ENCODE data around the gene SPINT2. TPM values are rescaled to one million over a fixed set of nuclear protein-coding genes. Genes with fewer than 3 reads are reported as not detected.
A peak's percentile ranks its signal among the peaks of the same experiment; 100 is the strongest.
"Not testable (repeated sequence)": the region's sequence is repeated elsewhere in the genome, so short reads cannot be mapped to it uniquely, and the experiment has no call there.

SPINT2 gene
- total RNA-seq, 4 donors from 2014 or later = 158 to 1,321 (median 873) TPM

DNA sequence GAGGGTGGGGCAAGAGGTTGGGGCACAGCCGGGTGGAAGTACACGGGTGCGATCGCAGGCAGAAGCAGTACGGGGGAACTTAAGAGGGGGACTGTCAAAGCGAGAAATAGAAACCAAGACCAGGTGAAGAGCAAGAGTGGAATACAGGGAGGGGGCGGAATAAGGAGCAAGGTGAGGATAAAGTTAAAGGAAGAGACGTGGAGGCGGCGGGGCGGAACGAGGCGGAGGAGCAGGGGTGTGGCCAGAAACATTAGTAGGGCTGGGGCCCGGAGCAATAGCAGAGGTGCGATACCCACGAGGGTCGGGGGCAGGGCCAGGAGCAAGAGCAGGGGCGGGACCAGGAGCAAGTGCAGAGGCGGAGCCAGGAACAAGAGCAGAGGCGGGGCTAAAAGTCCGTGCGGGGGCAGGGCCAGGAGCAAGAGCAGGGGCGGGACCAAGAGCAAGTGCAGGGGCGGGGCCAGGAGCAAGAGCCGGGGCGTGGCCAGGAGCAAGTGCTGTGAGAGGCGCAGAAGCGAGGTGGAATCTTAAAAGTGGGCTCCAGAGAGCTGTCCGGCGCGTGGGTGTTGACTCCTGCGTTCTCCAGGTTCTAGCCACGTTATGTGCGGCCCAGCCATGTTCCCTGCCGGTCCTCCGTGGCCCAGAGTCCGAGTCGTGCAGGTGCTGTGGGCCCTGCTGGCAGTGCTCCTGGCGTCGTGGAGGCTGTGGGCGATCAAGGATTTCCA lies 72.4 kb downstream of the SPINT2 start:
- peak overlapping the region; percentile 94 to 99 (median 96) for H3K27ac ChIP-seq
- no peaks in the 10 kb centered on the region for H3K27me3 ChIP-seq
- no peaks in the 10 kb centered on the region for H3K9me3 ChIP-seq
- DNase-seq = peak; percentile 98 to 99 (median 99)
- H3K36me3 ChIP-seq = no peaks in the 10 kb centered on the region
- TF ChIP-seq POLR2A (IDR thresholded peaks at IDR 0.05) = peak in 1 of 2 donors; percentile 10
- TF ChIP-seq, protein P1, sequence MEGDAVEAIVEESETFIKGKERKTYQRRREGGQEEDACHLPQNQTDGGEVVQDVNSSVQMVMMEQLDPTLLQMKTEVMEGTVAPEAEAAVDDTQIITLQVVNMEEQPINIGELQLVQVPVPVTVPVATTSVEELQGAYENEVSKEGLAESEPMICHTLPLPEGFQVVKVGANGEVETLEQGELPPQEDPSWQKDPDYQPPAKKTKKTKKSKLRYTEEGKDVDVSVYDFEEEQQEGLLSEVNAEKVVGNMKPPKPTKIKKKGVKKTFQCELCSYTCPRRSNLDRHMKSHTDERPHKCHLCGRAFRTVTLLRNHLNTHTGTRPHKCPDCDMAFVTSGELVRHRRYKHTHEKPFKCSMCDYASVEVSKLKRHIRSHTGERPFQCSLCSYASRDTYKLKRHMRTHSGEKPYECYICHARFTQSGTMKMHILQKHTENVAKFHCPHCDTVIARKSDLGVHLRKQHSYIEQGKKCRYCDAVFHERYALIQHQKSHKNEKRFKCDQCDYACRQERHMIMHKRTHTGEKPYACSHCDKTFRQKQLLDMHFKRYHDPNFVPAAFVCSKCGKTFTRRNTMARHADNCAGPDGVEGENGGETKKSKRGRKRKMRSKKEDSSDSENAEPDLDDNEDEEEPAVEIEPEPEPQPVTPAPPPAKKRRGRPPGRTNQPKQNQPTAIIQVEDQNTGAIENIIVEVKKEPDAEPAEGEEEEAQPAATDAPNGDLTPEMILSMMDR (IDR thresholded peaks at IDR 0.05) = peak in 1 of 6 experiments; percentile 5
- peak overlapping the region; percentile 59 to 77 (median 72) for H3K4me3 ChIP-seq
- H3K4me1 ChIP-seq = peaks cover 0 to 16% (median 5%) of the 10 kb centered on the region in 4 donors

- Histone ChIP-seq H3K9me3 (no peaks in the 10 kb centered on the region), H3K36me3 (no peaks in the 10 kb centered on the region), H3K4me1 (peaks cover 0 to 16% (median 5%) of the 10 kb centered on the region in 4 donors), H3K27ac (peak overlapping the region in 3 of 4 donors; percentile 94 to 99 (median 97)), H3K27me3 (no peaks in the 10 kb centered on the region), H3K4me3 (peak overlapping the region; percentile 59 to 77 (median 72))
- DNase-seq = no peak
- TF ChIP-seq, protein P1 (IDR thresholded peaks at IDR 0.05) = no peak
- no peak for TF ChIP-seq POLR2A (IDR thresholded peaks at IDR 0.05)
These were observed 72.9 kb downstream of the SPINT2 start for GRCh38 chr19:38337360-38337653.

DNA sequence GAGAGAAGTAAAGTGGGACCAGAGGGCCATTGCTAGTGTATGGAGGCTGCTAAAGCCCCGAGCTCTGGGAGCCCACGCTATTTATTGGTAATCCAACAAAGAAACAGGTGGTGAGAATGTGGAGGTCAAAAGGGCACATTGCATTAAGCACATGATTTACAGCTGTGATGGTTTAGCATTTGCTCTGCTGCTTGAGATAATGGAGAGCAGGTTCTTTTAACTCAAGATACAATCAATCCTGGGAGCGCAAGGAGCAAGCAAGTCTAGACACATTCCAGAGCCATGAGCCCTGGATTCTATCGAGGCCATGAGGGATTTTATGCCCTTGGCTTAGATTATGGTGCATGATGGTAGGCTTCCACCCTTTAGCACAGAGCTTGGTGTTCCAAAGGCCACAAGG lies 74.6 kb downstream of the SPINT2 start:
- DNase-seq, H3K27me3 ChIP-seq, H3K4me3 ChIP-seq, H3K9me3 ChIP-seq, H3K27ac ChIP-seq: not testable (repeated sequence)
- H3K36me3 ChIP-seq = peaks cover 0 to 10% (median 0%) of the 10 kb centered on the region in 3 donors
- peaks cover 0 to 16% (median 5%) of the 10 kb centered on the region in 4 donors for H3K4me1 ChIP-seq

DNA sequence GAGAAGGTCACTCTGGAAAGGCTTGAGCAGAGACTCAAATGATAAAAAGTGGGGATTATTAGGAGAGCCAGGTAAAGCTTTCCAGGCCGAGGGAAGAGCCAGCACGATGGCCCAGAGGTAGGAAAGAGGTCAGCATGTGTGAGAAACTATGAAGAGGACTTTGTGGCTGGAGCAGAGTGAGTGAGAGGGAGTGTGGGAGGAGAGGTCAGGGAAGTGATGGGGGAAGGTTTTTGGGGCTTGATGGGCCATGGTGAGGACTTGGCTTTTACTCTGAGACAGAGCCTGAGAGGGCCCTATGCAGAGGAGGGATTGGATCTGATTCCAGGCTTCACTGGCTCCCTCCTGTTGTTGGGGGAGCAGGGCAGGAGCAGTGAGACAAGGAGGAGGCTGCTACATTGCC lies 76.6 kb downstream of the SPINT2 start:
- H3K27ac ChIP-seq = no peak overlapping the region
- no peaks in the 10 kb centered on the region for H3K27me3 ChIP-seq
- peaks cover 0 to 10% (median 0%) of the 10 kb centered on the region in 3 donors for H3K36me3 ChIP-seq
- H3K4me3 ChIP-seq = no peak overlapping the region
- no peaks in the 10 kb centered on the region for H3K9me3 ChIP-seq
- peaks cover 0 to 12% (median 5%) of the 10 kb centered on the region in 4 donors for H3K4me1 ChIP-seq
- DNase-seq = no peak
- TF ChIP-seq POLR2A (IDR thresholded peaks at IDR 0.05) = no peak
- TF ChIP-seq, protein P1 (IDR thresholded peaks at IDR 0.05) = no peak

Small RNA genes within 50 kb of the gene (small RNA-seq; reads per million reads assigned to genes)
- gene RF00019 = 0 reads per million in 2 donors

Other genes starting within 250 kb of the SPINT2 start
- not detected for gene DPF1, start 40.4 kb upstream of the SPINT2 start, total RNA-seq
- gene PPP1R14A, start 8.2 kb upstream of the SPINT2 start, total RNA-seq = 10 to 100 TPM in 2 of 4 donors, 1 to 10 TPM in 2; 8.2 to 28.1 (median 17.7) TPM
- gene C19orf33, start 39.7 kb downstream of the SPINT2 start, total RNA-seq = 100 to 1,000 TPM in 3 of 4 donors, 10 to 100 TPM in 1; 39.6 to 444 (median 348) TPM
- gene YIF1B, start 51.4 kb downstream of the SPINT2 start, total RNA-seq = 10 to 100 TPM; 11.6 to 31.4 (median 15.0) TPM
- 10 to 100 TPM in 2 of 4 donors, 1 to 10 TPM in 2; 7.4 to 19.3 (median 12.3) TPM for gene KCNK6, start 55.3 kb downstream of the SPINT2 start, total RNA-seq
- 10 to 100 TPM in 3 of 4 donors, 1 to 10 TPM in 1; 5.0 to 51.0 (median 22.8) TPM for gene CATSPERG, start 71.3 kb downstream of the SPINT2 start, total RNA-seq
- gene PSMD8, start 110.0 kb downstream of the SPINT2 start, total RNA-seq = 100 to 1,000 TPM; 118 to 211 (median 164) TPM
- 10 to 100 TPM in 1 of 4 donors, 1 to 10 TPM in 3; 2.5 to 10.1 (median 6.2) TPM for gene GGN, start 123.5 kb downstream of the SPINT2 start, total RNA-seq
- gene SPRED3, start 124.1 kb downstream of the SPINT2 start, total RNA-seq = 1 to 10 TPM in 2 of 4 donors, under 1 TPM in 1, not detected in 1; 0.88 to 5.9 (median 2.4) TPM
- 10 to 100 TPM; 28.9 to 76.8 (median 48.1) TPM for gene FAM98C, start 138.5 kb downstream of the SPINT2 start, total RNA-seq
- gene RASGRP4, start 161.6 kb downstream of the SPINT2 start, total RNA-seq = 1 to 10 TPM in 2 of 4 donors, under 1 TPM in 2; 0.70 to 9.1 (median 1.7) TPM
- gene RYR1, start 169.1 kb downstream of the SPINT2 start, total RNA-seq = 1 to 10 TPM in 3 of 4 donors, under 1 TPM in 1; 0.35 to 4.6 (median 3.4) TPM

Data from Peyer's patch (tissue), 4 donors.